ENCODE measurements around the gene LUC7L2. TPM values are rescaled to one million over a fixed set of nuclear protein-coding genes. Genes with fewer than 3 reads are reported as not detected.

The LUC7L2 gene
- total and polyA plus RNA-seq, 2 experiments from 2014 or later, result 87.8 to 105 TPM

- Histone ChIP-seq H3K9me3 (ENCODE audit: low read depth) (no peaks in the 10 kb centered on the region), H3K4me3 (no peak overlapping the region), H3K27me3 (no peaks in the 10 kb centered on the region), H3K4me1 (ENCODE audit: low read depth) (no peaks in the 10 kb centered on the region), H3K36me3 (no peaks in the 10 kb centered on the region), H3K27ac (no peak overlapping the region)
- no peak for TF ChIP-seq CTCF (IDR thresholded peaks at IDR 0.05; ENCODE audit: low read depth, low read length)
- DNase-seq (ENCODE audit: low read depth in 1 of 2, low spot score in 1 of 2), result no peak
These were observed 86.6 kb downstream of the LUC7L2 start for GRCh38 chr7:139446051-139446890.

- no peaks in the 10 kb centered on the region for H3K27me3 ChIP-seq
- no peaks in the 10 kb centered on the region for H3K4me1 ChIP-seq (ENCODE audit: low read depth)
- H3K9me3 ChIP-seq (ENCODE audit: low read depth), result no peaks in the 10 kb centered on the region
- no peak overlapping the region for H3K27ac ChIP-seq
- TF ChIP-seq CTCF (IDR thresholded peaks at IDR 0.05; ENCODE audit: low read depth, low read length), result no peak
- no peak overlapping the region for H3K4me3 ChIP-seq
- H3K36me3 ChIP-seq, result no peaks in the 10 kb centered on the region
- DNase-seq (ENCODE audit: low read depth in 1 of 2, low spot score in 1 of 2), result no peak
These were observed 91.2 kb downstream of the LUC7L2 start for GRCh38 chr7:139450851-139451250.

- H3K4me3 ChIP-seq, result no peak overlapping the region
- no peaks in the 10 kb centered on the region for H3K9me3 ChIP-seq (ENCODE audit: low read depth)
- H3K27me3 ChIP-seq, result no peaks in the 10 kb centered on the region
- no peak for TF ChIP-seq CTCF (IDR thresholded peaks at IDR 0.05; ENCODE audit: low read depth, low read length)
- H3K36me3 ChIP-seq, result no peaks in the 10 kb centered on the region
- H3K27ac ChIP-seq, result no peak overlapping the region
- no peaks in the 10 kb centered on the region for H3K4me1 ChIP-seq (ENCODE audit: low read depth)
- DNase-seq (ENCODE audit: low read depth in 1 of 2, low spot score in 1 of 2), result peak in 1 of 2 donors; percentile 22
These were observed 91.9 kb downstream of the LUC7L2 start for GRCh38 chr7:139451638-139452037.

- H3K4me1 ChIP-seq (ENCODE audit: low read depth), result no peaks in the 10 kb centered on the region
- TF ChIP-seq CTCF (IDR thresholded peaks at IDR 0.05; ENCODE audit: low read depth, low read length), result peak; percentile 27
- H3K27me3 ChIP-seq, result no peaks in the 10 kb centered on the region
- DNase-seq (ENCODE audit: low read depth in 1 of 2, low spot score in 1 of 2), result peak in 1 of 2 donors; percentile 39
- no peak overlapping the region for H3K4me3 ChIP-seq
- no peaks in the 10 kb centered on the region for H3K9me3 ChIP-seq (ENCODE audit: low read depth)
- no peak overlapping the region for H3K27ac ChIP-seq
- no peaks in the 10 kb centered on the region for H3K36me3 ChIP-seq
These were observed 93.4 kb downstream of the LUC7L2 start for GRCh38 chr7:139452958-139453672.

GRCh38 chr7:139453673-139454321, 94.1 kb downstream of the LUC7L2 start:
- Histone ChIP-seq H3K36me3 (no peaks in the 10 kb centered on the region), H3K4me1 (ENCODE audit: low read depth) (no peaks in the 10 kb centered on the region), H3K4me3 (no peak overlapping the region), H3K9me3 (ENCODE audit: low read depth) (no peaks in the 10 kb centered on the region), H3K27me3 (no peaks in the 10 kb centered on the region), H3K27ac (no peak overlapping the region)
- peak in 1 of 2 donors; percentile 23 for DNase-seq (ENCODE audit: low read depth in 1 of 2, low spot score in 1 of 2)
- no peak for TF ChIP-seq CTCF (IDR thresholded peaks at IDR 0.05; ENCODE audit: low read depth, low read length)

All from cardiac muscle cell (in vitro differentiated cells and primary cell).